Endometrial microvascular endothelial cells (primary cell): ENCODE data around the gene C9orf50. TPM values are rescaled to one million over a fixed set of nuclear protein-coding genes. Genes with fewer than 3 reads are reported as not detected.

ENCODE experiments used
- in situ Hi-C: cut with HindIII; loops from 2 replicates; pipeline ENCODE4 v1.10.0; 2017; ENCODE audit warnings: low sequenced_read_pairs, low pct_unique_long_range_greater_than_20kb; ENCODE audit errors: inconsistent ontology term
- total RNA-seq: library from RNA; depleted of rRNA; stranded (reverse); fragments of >200 nt; gene quantifications from one replicate; pipeline ENCODE4 v1.2.3, GENCODE V29; 2015; ENCODE audit errors: inconsistent ontology term

C9orf50 gene
- total RNA-seq, 1 donor from 2014 or later = not detected

- in situ Hi-C loops = no loop called here
Observed at GRCh38 chr9:129581505-129582189, 39.3 kb downstream of the C9orf50 start.

DNA sequence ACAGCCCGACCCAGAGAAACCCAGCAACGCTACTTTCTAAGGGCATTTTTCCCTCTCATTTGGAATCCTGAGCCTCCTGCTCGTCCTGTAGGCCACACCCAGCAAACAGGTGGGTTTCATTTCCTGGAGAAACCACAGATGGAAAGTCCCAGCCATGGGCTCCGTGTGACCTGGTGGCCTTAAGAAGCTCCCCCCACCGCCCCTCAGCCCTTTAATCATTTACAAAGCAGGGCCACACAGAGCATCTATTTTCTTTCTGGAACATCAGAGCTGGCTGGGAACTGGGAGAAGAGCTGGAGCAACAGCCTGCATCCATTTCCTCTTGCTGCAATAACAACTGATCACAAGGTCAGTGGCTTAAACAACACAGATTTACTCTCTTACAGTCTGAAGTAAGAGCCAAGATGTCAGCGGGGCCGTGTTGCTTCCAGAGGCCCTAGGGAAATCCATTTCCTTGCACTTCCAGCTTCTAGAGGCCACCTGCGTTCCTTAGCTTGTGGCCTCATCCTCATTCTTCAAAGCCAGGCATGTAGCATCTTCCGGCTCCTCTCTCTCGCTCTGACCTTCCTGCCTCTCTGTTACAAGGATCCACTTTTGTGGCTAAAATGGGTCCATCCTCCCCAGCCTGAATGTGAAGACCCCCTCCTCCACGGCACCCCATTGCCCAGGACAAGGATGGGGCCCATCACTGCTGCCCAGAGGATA, 40.5 kb downstream of the C9orf50 start:
- in situ Hi-C loops = no loop called here

GRCh38 chr9:129579294-129579693, 41.6 kb downstream of the C9orf50 start:
- in situ Hi-C loops = no loop called here

GRCh38 chr9:129576546-129577543, 44.1 kb downstream of the C9orf50 start:
- in situ Hi-C loops = no loop called here

DNA sequence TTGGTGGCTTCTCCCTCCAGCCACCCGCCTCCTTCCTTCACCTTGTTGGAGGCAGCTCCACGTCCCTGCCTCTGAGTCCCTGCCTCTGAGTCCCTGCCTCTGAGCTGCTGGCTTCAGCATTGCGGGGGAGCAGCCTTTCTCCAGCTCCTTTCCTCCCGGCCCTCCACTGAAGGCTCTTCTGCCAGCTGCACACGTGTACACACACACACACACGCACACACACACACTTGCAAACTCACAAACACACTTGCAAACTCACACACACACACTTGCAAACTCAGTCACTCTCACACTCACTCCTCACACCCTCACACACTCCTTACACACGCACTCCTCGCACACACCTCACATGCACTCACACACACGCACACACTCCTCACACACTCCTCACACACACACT, 45.1 kb downstream of the C9orf50 start:
- in situ Hi-C loops = no loop called here

DNA sequence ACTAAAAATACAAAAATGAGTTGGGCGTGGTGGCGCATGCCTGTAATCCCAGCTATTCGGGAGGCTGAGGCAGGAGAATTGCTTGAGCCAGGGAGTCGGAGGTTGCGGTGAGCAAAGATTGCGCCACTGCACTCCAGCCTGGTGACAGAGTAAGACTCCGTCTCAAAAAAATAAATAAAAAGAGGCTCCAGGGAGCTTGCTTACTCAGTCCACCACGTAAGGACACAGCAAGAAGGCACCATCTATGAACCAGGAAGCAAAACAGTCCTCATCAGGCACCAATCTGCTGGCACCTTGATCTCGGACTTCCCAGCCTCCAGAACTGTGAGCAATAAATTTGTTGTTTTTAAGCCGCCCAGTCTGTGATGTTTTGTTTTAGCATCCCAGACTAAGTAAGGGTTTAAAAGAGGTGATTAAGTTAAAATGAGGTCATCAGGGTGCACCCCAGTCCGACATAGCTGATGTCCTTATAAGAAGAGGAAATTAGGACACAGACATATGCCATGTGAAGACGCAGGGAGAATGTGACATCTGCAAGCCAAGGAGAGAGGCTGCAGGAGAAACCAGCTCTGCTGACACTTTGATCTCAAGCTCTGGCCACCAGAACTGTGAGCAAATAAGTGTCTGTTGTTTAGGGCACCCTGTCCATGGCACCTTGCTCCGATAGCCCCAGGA, 45.9 kb downstream of the C9orf50 start:
- in situ Hi-C loops = no loop called here

- in situ Hi-C loops = no loop called here
Observed at GRCh38 chr9:129573977-129574376, 46.9 kb downstream of the C9orf50 start.

DNA sequence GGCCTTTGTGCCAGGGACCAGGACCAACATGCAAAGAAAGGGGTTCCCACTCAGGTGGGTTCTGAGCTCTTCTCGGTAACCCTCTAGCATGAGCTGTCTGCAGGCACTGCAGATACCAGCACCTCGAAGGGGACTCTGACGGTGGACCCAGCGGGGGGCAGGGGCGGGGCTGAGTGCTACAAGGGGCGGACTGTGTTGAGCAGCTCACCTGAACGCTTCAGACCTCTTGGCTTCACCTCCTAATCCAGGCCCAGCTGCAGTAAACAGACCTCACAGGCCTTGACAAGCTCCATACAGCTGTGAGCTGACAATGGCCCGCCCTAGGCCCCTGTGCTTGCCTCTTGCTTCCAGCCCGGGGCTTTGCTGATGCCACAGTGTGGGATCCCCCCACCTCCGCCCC, 48.4 kb downstream of the C9orf50 start:
- in situ Hi-C loops = no loop called here

GRCh38 chr9:129572052-129572425, 48.9 kb downstream of the C9orf50 start:
- in situ Hi-C loops = no loop called here

DNA sequence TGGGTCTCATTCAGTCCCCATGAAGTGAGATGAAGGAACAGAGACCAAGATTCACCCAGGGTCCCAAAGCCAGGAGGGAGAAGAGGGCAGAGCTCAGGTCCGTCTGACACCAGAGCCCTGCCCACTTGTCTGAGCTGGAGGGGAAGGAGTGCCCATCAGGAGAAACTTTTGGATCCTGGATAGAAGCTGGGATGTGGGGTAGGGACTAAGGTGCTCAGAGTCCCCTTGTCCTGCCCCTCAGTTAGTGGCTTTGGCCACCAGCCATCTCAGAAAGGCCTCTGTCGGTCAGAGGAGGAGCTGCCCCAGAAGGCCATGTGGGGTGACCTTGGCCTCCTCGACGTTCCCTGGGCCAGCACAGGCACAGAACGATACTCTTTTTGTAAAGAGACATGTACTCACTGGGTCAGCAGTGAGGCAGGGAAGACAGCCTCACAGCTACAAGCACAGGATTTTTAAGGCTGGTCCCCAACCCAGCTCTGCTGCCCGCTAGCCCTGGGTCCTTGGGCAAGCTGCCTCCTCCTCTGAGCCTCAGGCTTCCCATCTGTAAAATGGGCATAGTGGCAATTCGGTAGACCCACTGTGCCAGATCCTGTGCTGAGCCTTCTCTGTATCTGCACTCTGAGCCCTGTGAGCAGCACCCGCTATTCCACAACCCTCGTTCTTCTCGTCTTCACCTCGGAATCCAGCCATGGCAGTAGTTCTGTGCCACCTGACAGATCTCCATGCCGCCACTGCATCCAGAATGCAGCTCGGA, 49.4 kb downstream of the C9orf50 start:
- in situ Hi-C loops = no loop called here

GRCh38 chr9:129570450-129571297, 50.2 kb downstream of the C9orf50 start:
- in situ Hi-C loops = no loop called here

GRCh38 chr9:129569502-129570449, 51.1 kb downstream of the C9orf50 start:
- in situ Hi-C loops = no loop called here

GRCh38 chr9:129568560-129569501, 52.1 kb downstream of the C9orf50 start:
- in situ Hi-C loops = no loop called here

DNA sequence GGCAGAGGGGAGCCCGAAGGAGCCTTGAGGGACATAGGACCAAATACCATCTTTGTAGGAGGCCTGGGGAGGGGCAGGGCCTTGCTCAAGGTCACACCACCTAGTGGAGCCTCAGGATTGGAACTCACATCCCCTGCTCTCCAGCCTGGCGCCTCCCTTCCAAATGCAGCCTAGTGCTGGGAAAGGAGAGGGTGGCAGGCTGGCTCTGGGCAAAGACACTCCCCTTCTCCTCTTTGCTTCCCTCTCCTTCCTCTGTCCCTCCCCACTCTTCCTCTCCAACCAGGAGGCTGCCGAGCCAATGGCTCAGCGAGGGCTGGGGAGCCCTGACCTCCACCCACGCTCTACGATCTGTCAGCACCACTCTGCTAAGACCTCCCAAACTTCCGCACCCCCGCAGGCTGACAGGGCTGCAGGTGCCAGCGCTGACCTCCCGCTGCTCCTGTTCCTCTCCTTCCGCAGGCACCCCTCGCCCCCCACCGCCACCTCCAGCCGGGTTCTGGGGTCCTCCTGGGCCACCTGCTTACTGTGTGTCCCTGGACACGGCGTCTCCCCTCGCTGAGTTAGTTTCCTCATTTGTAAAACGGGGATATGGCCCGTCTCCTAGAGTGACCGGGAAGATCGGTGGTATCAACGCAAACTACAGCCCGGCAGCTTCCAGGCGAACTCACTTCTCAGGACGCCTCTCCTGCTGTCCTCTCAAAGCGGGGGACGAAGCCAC, 52.9 kb downstream of the C9orf50 start:
- in situ Hi-C loops = no loop called here

DNA sequence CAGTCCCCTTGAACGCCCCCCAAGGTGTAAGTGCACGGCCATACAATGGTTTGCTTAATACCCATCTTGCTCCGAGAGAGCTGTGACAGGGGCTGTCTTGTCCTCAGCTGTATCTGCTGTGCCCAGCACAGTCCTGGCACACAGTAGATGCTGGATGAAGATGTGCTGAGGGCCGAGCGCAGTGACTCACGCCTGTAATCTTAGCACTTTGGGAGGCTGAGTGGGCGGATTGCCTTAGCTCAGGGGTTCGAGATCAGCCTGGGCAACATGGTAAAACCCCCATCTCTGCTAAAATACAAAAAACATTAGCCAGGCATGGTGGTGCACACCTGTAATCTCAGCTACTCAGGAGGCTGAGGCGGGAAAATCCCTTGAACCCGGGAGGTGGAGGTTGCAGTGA, 53.6 kb downstream of the C9orf50 start:
- in situ Hi-C loops = no loop called here
